COR-L47 (cell line): ENCODE measurements around the gene TSHZ2.
"Not testable (repeated sequence)": the region's sequence is repeated elsewhere in the genome, so short reads cannot be mapped to it uniquely, and the experiment has no call there.

Experiments used
- DNase-seq: peaks from one replicate; lab custom pipeline; 2025; lab: John Stamatoyannopoulos, UW

Gene TSHZ2

DNA sequence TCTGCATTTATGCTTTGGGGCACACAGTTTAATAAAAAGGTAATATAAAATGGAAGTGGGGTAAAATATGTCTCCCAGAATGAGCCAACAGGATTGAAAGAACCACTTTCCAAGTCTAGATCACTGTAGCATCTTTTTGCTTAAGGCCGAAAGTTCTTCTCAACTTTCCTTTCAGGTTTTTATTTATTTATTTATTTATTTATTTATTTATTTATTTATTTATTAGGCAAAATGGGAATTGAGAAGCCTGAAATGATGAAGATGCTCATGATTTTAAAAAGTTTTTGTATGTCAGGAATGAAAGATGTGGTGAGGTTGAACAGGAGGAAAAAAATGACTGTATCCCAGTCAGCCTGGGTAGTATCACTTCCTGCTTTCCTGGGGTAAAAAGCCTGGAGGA is 24.0 kb downstream of the TSHZ2 start:
- no peak for DNase-seq

DNA sequence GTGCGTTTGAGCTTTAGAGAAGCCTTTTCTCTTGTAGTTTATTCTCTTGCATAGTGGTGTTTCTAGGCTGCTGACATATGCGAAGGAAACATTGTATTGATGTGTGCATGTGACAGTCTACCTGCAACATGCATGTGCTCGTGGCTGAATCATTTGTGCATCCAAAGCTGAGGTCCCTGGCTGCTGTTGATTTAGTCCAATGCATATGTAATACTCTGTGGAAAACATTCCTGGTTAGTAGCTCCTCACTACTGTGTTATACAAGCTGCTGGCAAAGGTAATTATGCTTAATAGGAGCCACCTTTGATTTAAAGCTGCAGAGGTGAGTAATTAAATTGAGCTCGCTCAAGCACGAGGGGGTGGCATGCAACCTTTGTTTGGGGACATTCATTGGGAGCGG is 24.5 kb downstream of the TSHZ2 start:
- DNase-seq = no peak

GRCh38 chr20:52998268-52998667 is 26.1 kb downstream of the TSHZ2 start:
- DNase-seq = no peak

- DNase-seq = no peak
These were observed 26.9 kb downstream of the TSHZ2 start for GRCh38 chr20:52999040-52999439.

DNA sequence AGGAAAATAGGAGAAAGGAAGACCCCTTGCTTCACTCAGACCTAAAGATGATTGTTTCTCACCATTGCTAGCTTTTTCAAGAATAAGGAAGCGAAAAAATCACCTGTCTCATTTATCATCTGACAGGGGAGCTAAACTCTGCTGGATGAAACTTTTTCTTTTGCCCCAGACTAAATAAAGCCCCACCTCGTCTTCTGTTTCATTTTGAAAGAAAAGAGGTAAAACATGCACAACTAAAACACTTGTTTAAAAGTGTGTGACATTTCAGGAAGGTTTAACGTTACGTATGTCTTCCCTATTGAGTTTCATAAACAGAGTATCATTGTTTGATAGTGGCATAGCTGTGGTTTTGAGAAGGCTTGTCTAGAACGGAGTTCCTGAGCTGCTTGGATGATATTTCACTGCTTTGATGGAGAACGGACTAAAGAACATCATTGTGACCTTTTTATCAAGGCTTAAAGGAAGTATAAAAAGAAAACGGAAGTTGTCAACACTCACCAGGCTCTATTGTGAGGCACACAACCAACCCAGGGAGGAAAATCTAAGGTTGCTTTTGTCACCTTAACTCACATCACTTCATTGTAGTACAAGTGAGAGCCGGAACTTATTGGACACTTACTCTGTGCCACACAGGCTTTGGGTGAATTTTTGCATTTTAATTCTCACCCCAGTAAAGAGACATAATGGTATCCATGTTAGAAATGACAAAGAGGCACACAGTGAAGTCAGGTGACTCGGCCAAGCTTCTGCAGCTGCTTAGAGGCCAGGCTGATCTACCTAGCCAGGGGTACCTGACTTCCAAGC is 29.5 kb downstream of the TSHZ2 start:
- no peak for DNase-seq

DNA sequence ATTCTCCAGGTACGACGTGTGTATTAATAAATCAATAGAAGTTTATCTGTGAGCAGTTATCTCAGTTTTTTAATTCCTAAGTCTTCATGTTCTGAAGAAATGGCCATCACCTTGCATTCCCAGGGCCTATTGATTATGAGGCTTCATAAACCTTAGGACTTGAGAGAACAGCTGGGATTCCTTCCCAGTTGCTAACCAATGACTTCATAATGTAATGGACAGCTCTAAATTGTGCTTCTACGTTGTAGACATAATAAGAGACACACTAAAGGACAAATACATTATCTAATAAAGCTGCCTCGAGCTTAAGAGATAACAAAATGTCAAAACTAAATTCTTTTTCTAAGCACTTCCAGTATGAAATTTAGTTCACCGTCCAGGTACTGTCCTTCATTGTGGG is 30.6 kb downstream of the TSHZ2 start:
- no peak for DNase-seq

DNA sequence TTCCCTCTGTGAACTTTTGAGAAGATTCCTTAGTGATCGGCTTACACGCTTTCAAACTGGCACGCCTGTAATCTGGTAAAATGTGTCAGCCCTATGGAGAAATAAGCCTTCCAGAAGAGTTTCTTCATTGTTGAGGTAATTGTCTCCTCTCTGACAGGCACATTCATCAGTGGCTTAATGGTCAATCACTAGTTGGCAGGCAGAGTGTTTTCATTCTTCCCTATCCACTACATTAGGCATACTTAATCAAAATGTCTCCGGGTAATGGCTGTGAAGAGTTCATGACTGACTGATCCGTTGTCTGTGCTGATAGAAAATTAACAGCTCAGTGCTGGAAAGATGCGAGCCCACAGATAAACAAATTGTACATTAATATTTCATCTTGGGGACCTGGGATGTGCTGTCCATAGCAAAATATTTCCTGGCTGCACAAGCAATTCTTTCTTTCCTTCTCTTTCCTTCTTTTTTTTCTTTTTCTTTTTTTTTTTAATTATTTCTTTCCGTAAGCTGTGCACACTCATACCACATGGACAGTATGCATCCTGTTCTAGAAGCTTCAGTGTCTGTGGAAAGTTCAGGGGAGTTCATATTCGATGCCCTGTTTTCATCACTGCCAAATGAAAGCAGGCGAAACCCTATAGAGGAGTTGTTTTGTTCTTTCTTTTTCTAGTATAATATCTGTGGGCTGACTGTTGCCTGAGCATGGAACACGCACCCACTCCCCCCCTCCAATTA is 31.4 kb downstream of the TSHZ2 start:
- no peak for DNase-seq

DNA sequence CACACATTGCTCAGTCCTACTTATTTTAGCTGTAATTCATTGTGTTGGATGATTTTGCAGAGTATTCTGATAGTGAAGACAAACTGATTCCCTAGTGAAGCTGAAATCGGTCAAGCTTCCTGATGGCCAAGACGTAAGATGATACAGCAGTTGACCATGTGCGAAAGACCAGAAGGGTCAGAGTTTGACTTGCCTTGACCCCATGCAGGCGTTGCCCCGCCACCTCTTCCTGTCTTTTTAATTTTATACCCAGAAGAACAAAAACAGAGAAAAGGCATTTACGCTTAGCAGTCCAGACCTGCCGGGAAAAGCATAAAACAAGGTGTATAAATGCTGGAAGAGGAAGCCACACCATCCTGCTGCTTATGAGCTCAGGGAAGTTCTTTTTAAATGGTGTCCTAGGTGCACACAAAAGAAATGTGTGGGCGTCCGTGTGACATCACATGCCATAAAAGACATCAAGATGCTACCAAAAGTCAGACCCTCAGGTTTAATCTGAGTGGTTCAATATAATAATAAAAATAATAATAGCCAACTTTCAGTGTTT is 32.2 kb downstream of the TSHZ2 start:
- DNase-seq = no peak

- no peak for DNase-seq
These were observed 38.0 kb downstream of the TSHZ2 start for GRCh38 chr20:53009979-53010735.

GRCh38 chr20:53011640-53012039 is 39.5 kb downstream of the TSHZ2 start:
- DNase-seq = no peak

DNA sequence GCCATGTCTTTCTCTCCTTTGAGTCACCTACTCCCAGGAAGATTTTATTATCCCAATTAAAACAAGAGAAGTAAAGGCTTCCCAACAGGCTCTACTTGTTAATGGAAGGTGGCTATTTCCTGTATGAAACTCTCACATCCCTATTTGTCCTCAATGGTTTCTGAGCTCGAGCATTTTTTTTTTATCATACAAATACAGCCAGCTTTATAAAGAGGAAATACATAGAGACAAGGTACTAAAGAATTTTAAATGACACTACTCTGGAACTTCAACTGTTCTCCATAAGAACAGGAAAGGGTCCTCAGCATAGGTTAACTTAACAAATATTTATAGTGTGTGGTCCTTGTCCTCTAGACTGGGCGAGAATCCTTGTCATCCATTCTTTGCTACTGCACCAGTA is 41.0 kb downstream of the TSHZ2 start:
- DNase-seq = no peak

DNA sequence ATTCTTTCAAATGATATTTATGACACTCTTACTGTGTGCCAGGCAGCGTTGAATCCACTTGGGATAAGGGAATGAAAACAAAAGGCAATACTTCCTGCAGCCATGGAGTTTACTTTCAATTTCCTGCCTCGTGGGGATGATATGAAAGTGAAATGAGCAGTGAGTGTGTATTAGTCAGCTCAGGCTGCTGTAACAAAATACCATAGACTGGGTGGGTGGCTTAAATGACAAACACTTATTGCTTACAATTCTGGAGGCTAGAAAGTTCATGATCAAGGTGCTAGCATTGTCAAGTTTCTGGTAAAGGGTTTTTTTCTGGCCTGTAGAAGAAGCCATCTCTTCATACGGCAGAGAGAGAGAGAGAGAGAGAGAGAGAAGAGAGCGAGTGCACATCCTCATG is 41.7 kb downstream of the TSHZ2 start:
- DNase-seq = no peak

DNA sequence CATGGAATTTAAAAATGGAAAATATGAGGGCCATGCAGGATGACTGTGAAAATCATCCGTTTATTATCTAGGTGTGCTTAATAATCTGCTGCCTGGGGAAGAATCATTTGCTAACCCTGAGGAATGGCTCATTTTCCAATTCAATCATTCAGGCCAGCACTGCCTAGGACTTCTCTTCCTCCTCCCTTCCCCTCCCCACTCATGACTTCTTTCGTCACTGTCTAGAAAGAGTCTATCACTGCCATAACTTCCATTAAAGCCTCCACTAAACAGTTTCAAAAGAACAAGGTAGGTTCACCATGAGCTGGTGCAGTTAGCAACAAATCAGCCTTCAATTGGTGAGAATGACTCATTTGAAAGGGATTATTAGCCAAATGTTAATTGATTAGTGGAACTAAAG is 43.9 kb downstream of the TSHZ2 start:
- no peak for DNase-seq

- DNase-seq = no peak
These were observed 44.4 kb downstream of the TSHZ2 start for GRCh38 chr20:53016534-53017042.

- no peak for DNase-seq
These were observed 45.0 kb downstream of the TSHZ2 start for GRCh38 chr20:53017206-53017605.

- DNase-seq = no peak
These were observed 47.3 kb downstream of the TSHZ2 start for GRCh38 chr20:53019464-53019863.

DNA sequence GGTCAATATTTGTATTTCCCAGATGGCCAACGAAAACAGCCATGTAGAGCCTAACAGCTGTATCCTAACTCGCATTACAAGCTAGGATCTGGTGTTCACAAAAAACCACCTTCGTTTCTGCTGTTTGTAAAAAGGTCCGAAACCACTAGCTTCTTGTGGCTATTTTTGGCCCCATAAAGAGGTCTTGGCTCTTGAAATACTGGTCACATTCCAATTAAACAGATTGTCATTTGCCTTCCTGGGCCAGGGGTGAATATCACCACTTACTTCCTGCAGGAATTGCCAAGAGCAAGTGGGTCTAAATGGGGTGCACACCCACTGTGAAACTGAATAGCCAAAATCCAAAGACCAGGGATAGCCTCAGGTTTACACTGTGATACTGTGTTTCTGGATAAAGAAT is 48.2 kb downstream of the TSHZ2 start:
- DNase-seq = no peak

- DNase-seq = no peak
These were observed 48.7 kb downstream of the TSHZ2 start for GRCh38 chr20:53020834-53021233.

- DNase-seq = no peak
These were observed 49.8 kb downstream of the TSHZ2 start for GRCh38 chr20:53021934-53022333.

- no peak for DNase-seq
These were observed 51.8 kb downstream of the TSHZ2 start for GRCh38 chr20:53023732-53024520.

DNA sequence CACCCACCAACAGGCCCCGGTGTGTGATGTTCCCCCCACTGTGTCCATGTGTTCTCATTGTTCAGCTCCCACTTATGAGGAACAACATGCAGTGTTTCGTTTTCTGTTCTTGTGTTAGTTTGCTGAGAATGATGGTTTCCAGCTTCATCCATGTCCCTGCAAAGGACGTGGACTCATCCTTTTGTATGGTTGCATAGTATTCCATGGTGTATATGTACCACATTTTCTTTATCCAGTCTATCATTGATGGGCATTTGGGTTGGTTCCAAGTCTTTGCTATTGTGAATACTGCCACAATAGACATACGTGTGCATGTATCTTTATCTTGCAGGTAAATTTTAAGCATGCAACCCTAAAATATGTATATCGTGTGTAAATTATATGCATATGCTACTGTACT is 52.5 kb downstream of the TSHZ2 start:
- DNase-seq = not testable (repeated sequence)

DNA sequence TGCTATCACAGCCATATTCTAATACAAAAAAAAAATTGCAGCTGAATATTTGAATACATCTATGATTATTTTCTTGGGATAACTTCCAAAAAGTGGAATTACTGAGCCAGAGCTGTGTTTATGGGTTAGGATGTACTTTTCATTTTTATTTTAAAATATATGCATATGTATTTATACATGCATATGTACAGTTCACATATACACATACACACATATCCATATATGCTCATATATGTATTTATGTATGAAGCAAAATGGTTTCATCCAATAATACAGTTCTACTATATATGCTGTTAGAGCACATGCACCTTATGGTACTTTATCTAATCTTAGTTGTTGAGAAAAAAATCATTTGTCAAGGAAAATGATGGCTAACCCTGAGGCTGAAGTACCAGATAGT is 54.9 kb downstream of the TSHZ2 start:
- DNase-seq = no peak
